NT2/D1 (cell line): Measurements from ENCODE around the gene KNOP1.

Experiments used
- DNase-seq: peaks from one replicate; pipeline ENCODE4 v3.0.0-alpha.2; 2011; ENCODE audit warnings: low read depth, low spot score
- H3K27me3 ChIP-seq: 2 replicates; pipeline ENCODE4 v1.6.0; 2011; ENCODE audit warnings: mild to moderate bottlenecking; ENCODE audit not compliant: insufficient read length, insufficient read depth
- H3K36me3 ChIP-seq: 2 replicates; pipeline ENCODE4 v1.6.1; 2011; ENCODE audit warnings: mild to moderate bottlenecking, low read length, mixed read lengths; ENCODE audit not compliant: insufficient read depth, insufficient read length
- H3K4me1 ChIP-seq: 2 replicates; pipeline ENCODE4 v1.5.1; 2011; ENCODE audit not compliant: insufficient read depth, insufficient read length
- H3K4me3 ChIP-seq: 2 replicates; pipeline ENCODE4 v1.5.1; 2011; ENCODE audit warnings: low read depth; ENCODE audit not compliant: insufficient read length
- H3K9ac ChIP-seq: 2 replicates; pipeline ENCODE4 v1.6.0; 2011; ENCODE audit warnings: low read depth; ENCODE audit not compliant: insufficient read length
- H3K9me3 ChIP-seq: 2 replicates; pipeline ENCODE4 v1.5.1; 2011; ENCODE audit warnings: mild to moderate bottlenecking, low read length; ENCODE audit not compliant: insufficient read depth
- SUZ12 ChIP-seq: IDR thresholded peaks from 2 replicates; pipeline ENCODE4 v1.6.1; 2011; ENCODE audit not compliant: insufficient read length, insufficient read depth; ENCODE audit errors: extremely low read depth
- YY1 ChIP-seq: IDR thresholded peaks from 2 replicates; pipeline ENCODE4 v1.6.1; 2011; ENCODE audit not compliant: insufficient read length, insufficient read depth
- ZNF274 ChIP-seq: IDR thresholded peaks from 2 replicates; pipeline ENCODE4 v1.6.1; 2011; ENCODE audit warnings: mild to moderate bottlenecking, low read depth, low read length

KNOP1 gene

DNA sequence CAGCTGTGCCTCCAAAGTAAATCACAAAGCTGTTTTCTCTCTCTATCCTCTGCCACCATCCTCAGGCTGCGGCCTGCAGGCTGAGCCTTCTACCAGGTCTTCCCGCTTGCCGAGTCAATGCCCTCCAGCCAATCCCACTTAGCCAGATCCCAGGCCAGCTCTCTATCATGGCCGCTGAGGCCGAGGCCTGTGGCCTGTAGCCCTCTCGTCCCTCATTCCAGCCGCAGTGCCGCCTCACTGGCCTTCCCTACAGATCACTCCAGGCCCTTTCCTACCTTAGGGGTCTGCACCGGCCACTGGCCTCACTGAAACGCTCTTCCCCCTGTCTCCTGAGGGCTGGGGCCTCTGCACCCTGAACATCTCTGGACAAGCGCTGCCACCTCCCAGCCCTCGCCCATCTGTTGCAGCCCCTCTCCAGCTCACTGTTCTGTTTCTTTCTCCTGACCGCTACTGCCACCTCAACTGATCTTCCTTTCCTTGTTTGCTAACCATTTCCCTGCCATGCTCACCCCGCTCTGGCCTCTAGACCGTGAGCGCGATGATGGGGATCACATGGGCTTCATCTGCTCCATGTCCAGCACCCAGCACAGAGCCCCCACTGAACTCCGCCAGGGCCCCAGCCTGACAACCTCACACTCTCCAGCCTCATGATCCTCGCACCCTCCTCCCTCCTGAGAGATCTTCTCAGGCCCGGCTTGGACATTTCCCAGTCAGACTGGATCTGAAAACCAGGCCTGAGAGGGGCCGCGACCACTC lies 8.5 kb downstream of the KNOP1 start:
- Histone ChIP-seq H3K9me3 (no peaks in the 10 kb centered on the region), H3K36me3 (peaks cover 97% of the 10 kb centered on the region)

DNA sequence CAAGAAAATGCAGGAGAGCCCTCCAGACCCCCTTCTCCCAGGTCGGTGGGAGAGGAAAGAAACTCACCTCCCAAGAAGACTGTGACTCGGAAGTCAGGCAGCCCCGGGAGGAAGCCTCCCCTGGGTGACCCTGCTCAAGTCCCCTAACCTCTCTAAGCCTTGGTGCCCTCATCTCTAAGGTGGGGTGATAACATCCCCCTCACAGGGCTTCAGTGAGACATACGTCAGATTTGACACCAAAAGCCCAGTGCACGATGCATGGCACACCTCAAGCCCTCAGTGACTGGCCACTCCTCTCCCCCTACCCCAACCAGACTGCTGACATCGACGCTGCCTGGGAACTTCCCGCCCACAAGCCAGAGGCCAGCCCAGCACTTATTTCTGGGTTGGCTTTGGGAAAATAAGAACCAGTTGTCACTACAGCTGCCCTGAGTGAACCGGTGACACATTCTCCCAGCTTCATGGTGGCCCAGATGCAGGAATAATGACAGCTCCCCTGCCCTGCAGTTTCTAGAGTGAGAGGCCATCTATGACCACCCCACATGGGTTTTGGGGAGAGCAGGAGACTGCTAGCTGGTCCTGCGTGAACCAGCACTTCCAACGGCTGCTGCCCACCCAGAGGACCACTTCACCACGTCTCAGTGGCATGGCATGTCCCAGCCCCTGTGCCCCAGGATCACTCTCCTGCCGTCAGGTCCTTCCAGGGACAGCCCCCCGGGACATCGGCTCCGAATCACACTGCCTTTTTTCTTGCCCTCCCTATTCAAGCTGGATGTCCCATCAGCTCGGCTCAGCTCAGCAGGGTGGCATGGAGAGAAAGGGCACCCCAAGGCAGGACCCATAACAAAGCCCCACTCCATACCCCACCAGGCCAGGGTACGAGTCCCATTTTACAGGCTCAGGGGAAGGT lies 9.5 kb downstream of the KNOP1 start:
- DNase-seq = no peak
- Histone ChIP-seq H3K4me3 (no peak overlapping the region), H3K4me1 (peaks cover 40% of the 10 kb centered on the region), H3K9ac (no peak overlapping the region), H3K36me3 (peaks cover 97% of the 10 kb centered on the region), H3K27me3 (no peaks in the 10 kb centered on the region), H3K9me3 (no peaks in the 10 kb centered on the region)
- no peak for TF ChIP-seq SUZ12
- TF ChIP-seq YY1 = no peak
- TF ChIP-seq ZNF274 = no peak

More for the DNA sequence above, 8.5 kb downstream of the KNOP1 start:
- Histone ChIP-seq H3K27me3 (no peaks in the 10 kb centered on the region), H3K4me3 (no peak overlapping the region), H3K9ac (peak overlapping the region; percentile 36), H3K4me1 (peaks cover 40% of the 10 kb centered on the region)
- no peak for DNase-seq
- TF ChIP-seq YY1 = no peak
- no peak for TF ChIP-seq SUZ12
- TF ChIP-seq ZNF274 = no peak

DNA sequence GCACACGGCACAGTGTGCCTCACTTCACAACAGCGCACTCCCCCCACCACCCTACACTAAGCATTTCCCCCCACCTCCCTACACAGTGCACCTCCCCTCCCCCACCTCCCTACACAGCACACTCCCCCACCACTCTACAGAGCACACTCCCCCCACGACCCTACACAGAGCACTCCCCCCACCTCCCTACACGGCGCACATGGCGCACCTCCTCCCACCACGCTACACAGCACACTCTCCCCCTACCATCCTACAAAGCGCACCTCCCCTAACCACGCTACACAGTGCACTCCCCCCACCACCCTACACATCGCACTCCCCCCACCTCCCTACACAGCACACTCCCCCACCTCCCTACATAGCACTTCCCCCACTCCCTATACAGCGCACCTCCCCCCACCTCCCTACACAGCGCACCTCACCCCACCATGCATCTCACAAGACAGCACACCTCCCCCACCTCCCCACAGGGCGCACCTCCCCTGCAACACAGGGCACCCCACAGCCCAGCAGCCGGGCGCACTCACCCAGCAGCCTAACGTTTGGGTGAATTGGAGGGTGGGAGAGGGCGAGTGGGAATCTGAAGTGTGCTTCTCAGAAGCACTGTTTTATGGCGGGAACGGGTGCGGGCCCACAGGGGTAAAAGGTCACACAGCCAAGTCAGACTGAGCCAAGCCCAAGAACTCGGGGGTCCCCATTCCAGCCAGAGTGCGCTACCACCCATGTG lies 10.3 kb downstream of the KNOP1 start:
- no peak overlapping the region for H3K9ac ChIP-seq
- H3K9me3 ChIP-seq = no peaks in the 10 kb centered on the region
- TF ChIP-seq ZNF274 = no peak
- TF ChIP-seq SUZ12 = no peak
- TF ChIP-seq YY1 = no peak
- DNase-seq = no peak
- no peak overlapping the region for H3K4me3 ChIP-seq
- peaks cover 40% of the 10 kb centered on the region for H3K4me1 ChIP-seq
- H3K36me3 ChIP-seq = peaks cover 97% of the 10 kb centered on the region
- no peaks in the 10 kb centered on the region for H3K27me3 ChIP-seq

DNA sequence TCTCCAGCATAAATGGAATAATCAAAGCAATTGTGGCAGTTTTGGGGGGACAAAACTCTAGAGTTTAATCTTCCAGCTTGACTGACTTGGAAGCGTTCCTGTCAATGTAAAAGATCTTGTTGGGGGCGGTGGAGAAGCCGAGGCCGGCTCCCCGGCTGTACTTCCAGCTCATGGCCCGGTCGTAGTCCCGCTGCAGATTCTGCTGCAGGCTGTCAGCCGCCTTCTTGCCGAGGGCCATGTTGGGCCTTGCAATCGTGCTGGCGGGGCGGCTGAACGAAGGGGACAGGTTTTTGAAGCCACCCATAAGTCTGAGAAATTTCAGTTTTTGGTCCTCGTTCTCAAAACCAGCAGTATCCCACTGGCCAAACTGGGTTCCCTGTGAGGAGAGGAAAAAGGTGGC lies 11.2 kb downstream of the KNOP1 start:
- TF ChIP-seq SUZ12 (no peak), ZNF274 (no peak), YY1 (no peak)
- DNase-seq = no peak
- no peaks in the 10 kb centered on the region for H3K27me3 ChIP-seq
- no peak overlapping the region for H3K4me3 ChIP-seq
- no peak overlapping the region for H3K9ac ChIP-seq
- peaks cover 36% of the 10 kb centered on the region for H3K4me1 ChIP-seq
- H3K36me3 ChIP-seq = peaks cover 96% of the 10 kb centered on the region
- H3K9me3 ChIP-seq = no peaks in the 10 kb centered on the region

DNA sequence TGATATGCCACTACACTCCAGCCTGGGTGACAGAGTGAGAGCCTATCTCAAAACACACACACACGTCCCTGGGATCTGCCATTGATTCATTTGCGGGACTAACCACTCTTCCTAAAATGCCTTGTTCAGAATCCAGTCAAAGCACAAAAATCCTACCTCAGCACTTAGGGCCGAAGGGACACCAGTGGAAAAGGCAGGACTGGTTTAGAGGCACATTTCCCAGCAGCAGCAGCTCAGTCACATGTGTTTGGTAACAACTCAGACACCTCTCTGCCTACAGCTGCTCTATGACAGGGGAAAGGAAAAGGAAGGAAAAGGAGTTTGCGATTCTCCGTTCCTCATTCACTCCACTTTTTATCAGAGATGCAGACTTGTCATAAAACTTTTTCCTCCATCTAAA lies 12.2 kb downstream of the KNOP1 start:
- Histone ChIP-seq H3K4me1 (peaks cover 28% of the 10 kb centered on the region), H3K9me3 (no peaks in the 10 kb centered on the region), H3K9ac (no peak overlapping the region), H3K27me3 (no peaks in the 10 kb centered on the region), H3K36me3 (peaks cover 94% of the 10 kb centered on the region), H3K4me3 (no peak overlapping the region)
- DNase-seq = no peak
- no peak for TF ChIP-seq ZNF274
- TF ChIP-seq YY1 = no peak
- TF ChIP-seq SUZ12 = no peak

DNA sequence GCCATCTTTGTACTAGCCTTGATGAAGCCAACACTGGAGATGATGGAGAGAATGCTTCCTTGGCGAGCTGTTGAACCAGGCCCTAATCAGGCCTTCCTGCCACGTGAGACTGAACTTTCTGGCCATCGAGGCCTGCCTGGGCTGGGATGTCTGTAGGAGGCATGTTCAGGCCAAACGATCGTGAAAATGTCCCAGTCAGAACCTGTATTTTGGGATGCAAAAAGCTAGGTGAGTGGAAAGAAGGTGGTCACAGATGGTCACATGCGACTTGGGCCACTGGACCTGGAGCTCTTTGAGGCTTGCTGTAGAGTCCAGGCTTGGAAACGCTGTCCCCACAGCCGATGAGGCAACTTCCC lies 12.9 kb downstream of the KNOP1 start:
- Histone ChIP-seq H3K4me1 (peaks cover 23% of the 10 kb centered on the region), H3K27me3 (no peaks in the 10 kb centered on the region), H3K9ac (no peak overlapping the region), H3K4me3 (no peak overlapping the region), H3K9me3 (no peaks in the 10 kb centered on the region), H3K36me3 (peaks cover 91% of the 10 kb centered on the region)
- DNase-seq = no peak
- TF ChIP-seq ZNF274 (no peak), YY1 (no peak), SUZ12 (no peak)
